Upper lobe of left lung (tissue), 6 donors: Measurements from ENCODE around the gene ANKRD65. TPM values are rescaled to one million over a fixed set of nuclear protein-coding genes. Genes with fewer than 3 reads are reported as not detected.
A peak's percentile ranks its signal among the peaks of the same experiment; 100 is the strongest.
"Not testable (repeated sequence)": the region's sequence is repeated elsewhere in the genome, so short reads cannot be mapped to it uniquely, and the experiment has no call there.

Experiments
- ATAC-seq, 2 donors: fragments of 200-7000 bp; cut with Tn5 transposase; one replicate each; pipeline ENCODE4 v1.9.1; 2022; ENCODE audit warnings: mild to moderate bottlenecking in 2 of 2, moderate library complexity in 2 of 2; ENCODE audit not compliant: low FRiP score in 2 of 2
- DNase-seq, 2 donors: peaks; one replicate each; pipeline ENCODE4 v3.0.0-alpha.2; 2019 to 2020
- H3K27ac ChIP-seq, 4 donors: fragments of 200-600 bp; sonication (generic); one replicate each; pipeline ENCODE4 v1.5.1; 2016 to 2019
- H3K27me3 ChIP-seq, 4 donors: fragments of 200-600 bp; sonication (generic); one replicate each; pipeline ENCODE4 v1.5.1; 2017 to 2019
- H3K36me3 ChIP-seq, 4 donors: fragments of 200-600 bp; sonication (generic); one replicate each; pipeline ENCODE4 v1.5.1; 2016 to 2019
- H3K4me1 ChIP-seq, 4 donors: fragments of 200-600 bp; sonication (generic); one replicate each; pipeline ENCODE4 v1.5.1; 2018 to 2019
- H3K4me3 ChIP-seq, 4 donors: fragments of 200-600 bp; sonication (generic); one replicate each; pipeline ENCODE4 v1.5.1; 2017 to 2019; ENCODE audit warnings: mild to moderate bottlenecking in 2 of 4, moderate library complexity in 1 of 4
- H3K9me3 ChIP-seq, 4 donors: fragments of 200-600 bp; sonication (generic); one replicate each; pipeline ENCODE4 v1.5.1; 2018 to 2019
- CTCF ChIP-seq, 6 experiments: fragments of 450-650 bp in 4 of 6; fragments of 200-600 bp in 2 of 6; sonication (generic) in 2 of 6; IDR thresholded peaks; one replicate each; pipeline ENCODE4 v1.5.1; 2016 to 2019; ENCODE audit warnings: antibody characterized with exemption in 6 of 6
- EP300 ChIP-seq, 4 donors: sonication (generic); formaldehyde crosslinking; IDR thresholded peaks; one replicate each; pipeline ENCODE4 v1.5.1; 2017; ENCODE audit warnings: antibody characterized with exemption in 4 of 4, control low read depth in 2 of 4
- POLR2A ChIP-seq, 4 donors: fragments of 450-650 bp; IDR thresholded peaks; one replicate each; pipeline ENCODE4 v1.5.1; 2016 to 2017; ENCODE audit warnings: antibody characterized with exemption in 4 of 4, mild to moderate bottlenecking in 2 of 4
- POLR2AphosphoS5 ChIP-seq, 2 donors: sonication (generic); formaldehyde crosslinking; IDR thresholded peaks; one replicate each; pipeline ENCODE4 v1.5.1; 2017; ENCODE audit warnings: antibody characterized with exemption in 2 of 2
- WGBS, 2 donors: methylation state at CpG; one replicate each; pipeline ENCODE4 v1.1.5; 2017 to 2018; 5-methylcytosine and 5-hydroxymethylcytosine counted together
- total RNA-seq, 6 donors: library from RNA; depleted of rRNA in 4 of 6; stranded (reverse); fragments of >200 nt in 4 of 6; gene quantifications; one replicate each; pipeline versions ENCODE4 v1.1.0 to v1.2.1, GENCODE V29; 2016 to 2021
- donor health status: DM: no; HTN: no; CAD: no; lungs with moderate emphysema.
- donor health status: DM: no; HTN: yes; CAD: no; lungs with severe emphysema.

The ANKRD65 gene
- total RNA-seq, 6 donors from 2014 or later: 21.3 to 54.5 (median 34.7) TPM

- Histone ChIP-seq H3K4me3 (no peak overlapping the region), H3K27ac (no peak overlapping the region), H3K36me3 (peaks cover 12 to 56% (median 44%) of the 10 kb centered on the region in 4 donors), H3K9me3 (no peaks in the 10 kb centered on the region), H3K27me3 (no peaks in the 10 kb centered on the region), H3K4me1 (peaks cover 34 to 53% (median 41%) of the 10 kb centered on the region in 4 donors)
- ATAC-seq (no peak), DNase-seq (no peak)
- TF ChIP-seq EP300 (IDR thresholded peaks at IDR 0.05) (no peak), POLR2AphosphoS5 (IDR thresholded peaks at IDR 0.05) (no peak), CTCF (IDR thresholded peaks at IDR 0.05) (no peak), POLR2A (IDR thresholded peaks at IDR 0.05) (no peak)
- WGBS, 2 donors: 82 to 90% methylated on average over 7 of the region's 7 CpGs
These were observed 17.4 kb downstream of the ANKRD65 start for GRCh38 chr1:1403653-1404052.

GRCh38 chr1:1402901-1403392 lies 18.1 kb downstream of the ANKRD65 start:
- H3K27ac ChIP-seq, H3K9me3 ChIP-seq, ATAC-seq, H3K27me3 ChIP-seq, DNase-seq, H3K4me3 ChIP-seq: not testable (repeated sequence)
- peaks cover 13 to 57% (median 44%) of the 10 kb centered on the region in 4 donors for H3K36me3 ChIP-seq
- WGBS, 2 donors: 90 to 93% methylated on average over 9 of the region's 9 CpGs
- H3K4me1 ChIP-seq: peaks cover 31 to 53% (median 40%) of the 10 kb centered on the region in 4 donors

GRCh38 chr1:1402072-1402900 lies 18.8 kb downstream of the ANKRD65 start:
- peak in 3 of 6 experiments; percentile 19 to 46 (median 22) for TF ChIP-seq CTCF (IDR thresholded peaks at IDR 0.05)
- no peak for TF ChIP-seq POLR2AphosphoS5 (IDR thresholded peaks at IDR 0.05)
- no peak for ATAC-seq
- Histone ChIP-seq H3K4me3 (no peak overlapping the region), H3K4me1 (peaks cover 37 to 54% (median 42%) of the 10 kb centered on the region in 4 donors), H3K36me3 (peaks cover 18 to 63% (median 48%) of the 10 kb centered on the region in 4 donors), H3K9me3 (no peaks in the 10 kb centered on the region), H3K27me3 (no peaks in the 10 kb centered on the region), H3K27ac (no peak overlapping the region)
- DNase-seq: no peak
- WGBS, 2 donors: 79 to 88% methylated on average over 17 to 19 of the region's 20 CpGs

- H3K27ac ChIP-seq: no peak overlapping the region
These were observed 19.5 kb downstream of the ANKRD65 start for GRCh38 chr1:1401457-1402010.

More at GRCh38 chr1:1401457-1402010, 19.5 kb downstream of the ANKRD65 start:
- Histone ChIP-seq H3K4me3 (no peak overlapping the region), H3K4me1 (peaks cover 37 to 58% (median 41%) of the 10 kb centered on the region in 4 donors), H3K27me3 (no peaks in the 10 kb centered on the region), H3K36me3 (peaks cover 23 to 69% (median 55%) of the 10 kb centered on the region in 4 donors), H3K9me3 (no peaks in the 10 kb centered on the region)
- ATAC-seq (no peak), DNase-seq (no peak)
- TF ChIP-seq POLR2A (IDR thresholded peaks at IDR 0.05): no peak
- TF ChIP-seq CTCF (IDR thresholded peaks at IDR 0.05): no peak
- no peak for TF ChIP-seq POLR2AphosphoS5 (IDR thresholded peaks at IDR 0.05)
- no peak for TF ChIP-seq EP300 (IDR thresholded peaks at IDR 0.05)
- WGBS, 2 donors: 86 to 90% methylated on average over 4 to 7 of the region's 7 CpGs
